LNCAP (cell line): ENCODE data around the gene ID2.

ENCODE experiments used
- TF ChIP-seq, protein P1 (sequence below): fragments of 450-650 bp; IDR thresholded peaks from 2 replicates; pipeline ENCODE4 v1.5.1; 2017; ENCODE audit warnings: mild to moderate bottlenecking

Gene ID2

DNA sequence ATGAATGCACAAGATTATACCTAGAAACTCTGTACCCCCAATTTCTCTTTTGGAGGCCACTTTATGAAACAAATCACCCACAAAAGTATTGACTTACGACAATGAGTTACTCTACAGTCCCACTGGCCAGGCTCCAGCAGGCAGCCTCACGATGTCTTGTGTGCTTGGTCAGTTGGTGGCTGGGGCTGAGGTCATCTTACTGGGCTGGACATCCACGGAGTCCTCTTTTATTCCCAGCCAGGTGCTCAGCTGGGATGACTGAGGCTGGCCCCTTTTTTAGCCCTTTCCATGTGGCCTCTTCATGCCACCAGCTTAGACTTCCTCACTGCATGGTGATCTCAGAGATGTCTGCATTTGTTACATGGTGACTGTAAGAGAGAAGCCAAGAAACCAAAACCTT, 8.9 kb upstream of the ID2 start:
- TF ChIP-seq, protein P1, sequence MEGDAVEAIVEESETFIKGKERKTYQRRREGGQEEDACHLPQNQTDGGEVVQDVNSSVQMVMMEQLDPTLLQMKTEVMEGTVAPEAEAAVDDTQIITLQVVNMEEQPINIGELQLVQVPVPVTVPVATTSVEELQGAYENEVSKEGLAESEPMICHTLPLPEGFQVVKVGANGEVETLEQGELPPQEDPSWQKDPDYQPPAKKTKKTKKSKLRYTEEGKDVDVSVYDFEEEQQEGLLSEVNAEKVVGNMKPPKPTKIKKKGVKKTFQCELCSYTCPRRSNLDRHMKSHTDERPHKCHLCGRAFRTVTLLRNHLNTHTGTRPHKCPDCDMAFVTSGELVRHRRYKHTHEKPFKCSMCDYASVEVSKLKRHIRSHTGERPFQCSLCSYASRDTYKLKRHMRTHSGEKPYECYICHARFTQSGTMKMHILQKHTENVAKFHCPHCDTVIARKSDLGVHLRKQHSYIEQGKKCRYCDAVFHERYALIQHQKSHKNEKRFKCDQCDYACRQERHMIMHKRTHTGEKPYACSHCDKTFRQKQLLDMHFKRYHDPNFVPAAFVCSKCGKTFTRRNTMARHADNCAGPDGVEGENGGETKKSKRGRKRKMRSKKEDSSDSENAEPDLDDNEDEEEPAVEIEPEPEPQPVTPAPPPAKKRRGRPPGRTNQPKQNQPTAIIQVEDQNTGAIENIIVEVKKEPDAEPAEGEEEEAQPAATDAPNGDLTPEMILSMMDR = no peak

DNA sequence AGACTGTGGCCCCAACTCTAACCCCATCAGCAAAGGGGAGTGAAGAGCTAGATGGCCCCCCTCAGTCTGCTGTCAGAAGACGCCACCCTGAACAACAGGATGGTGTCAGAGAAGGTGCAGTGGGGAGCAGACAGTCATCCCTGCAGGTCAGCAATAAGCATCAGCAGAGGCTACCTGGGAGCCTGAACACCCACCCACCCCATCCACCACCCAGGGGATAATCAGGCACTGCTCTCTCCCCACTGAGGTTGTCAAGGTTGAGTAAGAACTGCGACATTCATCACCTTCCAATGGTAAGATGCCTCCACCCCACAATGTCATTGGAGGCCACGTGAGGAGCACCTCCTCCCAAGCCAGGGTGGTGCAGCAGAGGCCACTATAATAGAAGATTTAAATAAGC, 8.5 kb upstream of the ID2 start:
- TF ChIP-seq, protein P1 = no peak

DNA sequence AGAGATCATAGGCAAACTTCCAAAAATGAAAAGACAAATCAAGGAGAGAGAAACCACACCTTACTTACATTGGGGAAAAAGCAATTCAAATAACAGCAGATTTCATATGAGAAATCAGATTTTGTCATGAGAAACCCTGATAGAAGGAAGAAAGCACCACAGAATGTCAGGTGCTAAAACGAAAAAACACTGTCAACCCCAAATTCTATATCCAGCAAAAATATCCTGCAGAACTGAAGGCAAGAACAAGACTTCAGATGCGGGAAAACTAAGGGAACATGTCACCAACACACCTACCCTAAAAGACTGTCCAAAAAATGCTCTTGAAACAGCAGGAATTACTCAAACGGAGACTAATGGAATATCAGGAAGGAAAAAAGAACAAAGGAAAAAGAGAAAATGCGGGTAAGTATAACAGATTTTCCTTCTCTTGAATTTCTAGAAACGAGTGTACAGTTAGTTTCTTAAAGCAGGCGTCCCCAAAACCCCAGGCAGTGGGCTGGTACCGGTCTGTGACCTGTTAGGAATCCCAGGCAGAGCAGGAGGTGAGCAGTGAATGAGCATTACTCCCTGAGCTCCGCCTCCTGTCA, 7.3 kb upstream of the ID2 start:
- TF ChIP-seq, protein P1 = no peak

DNA sequence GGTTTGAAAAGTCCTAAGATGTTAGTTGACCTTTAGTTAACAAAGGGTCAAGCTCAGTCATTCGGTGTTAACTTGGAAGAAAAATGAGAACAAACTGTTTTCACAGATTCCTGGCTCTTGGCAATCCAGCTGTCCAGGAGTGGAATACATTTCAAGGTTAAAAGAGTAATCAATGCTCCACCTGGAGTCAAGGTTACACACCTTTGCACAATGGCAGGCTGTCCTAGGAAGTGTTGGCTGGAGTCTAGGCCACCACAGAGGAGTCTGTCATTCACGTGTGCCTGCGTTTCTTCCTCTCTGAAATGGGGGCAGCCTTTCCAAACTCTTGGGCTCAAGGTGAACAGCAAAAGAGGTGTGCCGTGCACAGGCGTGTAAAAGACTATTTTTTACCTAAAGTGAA, 6.3 kb upstream of the ID2 start:
- TF ChIP-seq, protein P1 = no peak

DNA sequence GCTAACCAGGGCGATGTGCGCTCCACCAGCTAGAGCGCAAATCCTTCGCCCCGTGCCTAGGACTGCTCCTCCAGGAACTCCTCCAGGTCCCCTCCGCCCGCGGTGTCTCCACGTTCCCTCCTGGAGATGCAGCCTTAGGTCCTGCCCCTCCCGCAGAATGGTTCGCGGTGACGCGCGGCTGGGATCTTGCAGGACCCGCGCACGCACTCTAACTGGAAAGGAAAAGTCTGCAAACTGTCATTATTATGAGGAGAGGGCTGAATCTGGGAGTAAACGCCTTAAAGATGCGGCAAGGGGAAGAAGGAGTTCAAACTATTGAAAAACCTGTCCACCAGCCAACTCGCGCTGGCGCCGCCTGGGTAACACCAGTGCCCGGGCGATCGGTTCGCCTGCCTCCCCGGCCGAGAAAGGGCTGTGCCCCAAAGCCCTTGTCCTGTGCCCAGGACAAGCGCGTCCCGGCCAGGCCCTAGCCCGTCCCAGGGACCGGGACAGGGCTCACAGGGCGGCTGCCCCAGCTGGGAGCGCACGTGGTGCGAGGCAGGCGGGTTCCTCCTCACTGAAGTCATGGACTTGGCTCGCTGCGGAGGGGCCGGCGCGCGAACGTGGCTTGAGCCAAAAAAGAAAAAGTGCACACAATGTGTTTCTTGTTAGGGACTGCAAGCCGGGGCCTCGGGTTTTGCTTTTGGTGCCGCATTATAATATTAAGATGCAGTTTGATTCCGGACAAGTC, 5.5 kb upstream of the ID2 start:
- TF ChIP-seq, protein P1 = no peak

DNA sequence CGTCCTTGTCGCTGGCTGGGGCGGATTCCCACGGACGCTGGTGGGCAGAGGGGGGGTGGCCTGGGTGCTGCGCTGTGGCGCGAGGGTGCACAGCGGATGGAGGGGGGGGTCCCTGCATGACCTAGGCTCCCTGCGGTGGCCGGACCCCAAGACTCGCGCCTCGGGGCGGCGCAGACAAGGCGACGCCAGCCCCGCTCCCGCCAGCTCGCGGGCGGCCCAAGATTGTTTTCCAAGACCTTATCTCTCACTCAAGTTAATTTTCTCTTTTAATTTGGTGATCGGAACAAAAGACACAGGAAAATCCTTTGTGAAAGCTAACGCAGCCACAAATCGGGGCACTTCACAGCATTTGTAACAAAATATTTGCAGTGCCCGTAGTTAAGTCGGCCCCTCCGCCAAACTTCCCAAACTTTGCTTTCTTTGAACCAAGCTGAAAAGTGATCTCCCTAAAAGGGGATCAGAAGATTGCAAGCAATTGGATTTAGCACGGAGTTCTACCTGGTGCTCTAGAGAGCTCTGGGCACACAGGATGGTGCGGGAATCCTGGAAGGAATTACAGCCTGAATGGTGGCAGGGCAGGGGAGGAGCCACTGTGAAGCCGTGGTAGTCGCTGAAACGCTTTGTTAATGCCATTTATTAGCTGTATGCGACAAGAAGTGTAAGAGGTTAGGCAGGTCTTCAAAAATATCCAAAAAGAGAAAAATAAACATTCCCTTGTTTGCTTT, 4.8 kb upstream of the ID2 start:
- TF ChIP-seq, protein P1 = no peak

DNA sequence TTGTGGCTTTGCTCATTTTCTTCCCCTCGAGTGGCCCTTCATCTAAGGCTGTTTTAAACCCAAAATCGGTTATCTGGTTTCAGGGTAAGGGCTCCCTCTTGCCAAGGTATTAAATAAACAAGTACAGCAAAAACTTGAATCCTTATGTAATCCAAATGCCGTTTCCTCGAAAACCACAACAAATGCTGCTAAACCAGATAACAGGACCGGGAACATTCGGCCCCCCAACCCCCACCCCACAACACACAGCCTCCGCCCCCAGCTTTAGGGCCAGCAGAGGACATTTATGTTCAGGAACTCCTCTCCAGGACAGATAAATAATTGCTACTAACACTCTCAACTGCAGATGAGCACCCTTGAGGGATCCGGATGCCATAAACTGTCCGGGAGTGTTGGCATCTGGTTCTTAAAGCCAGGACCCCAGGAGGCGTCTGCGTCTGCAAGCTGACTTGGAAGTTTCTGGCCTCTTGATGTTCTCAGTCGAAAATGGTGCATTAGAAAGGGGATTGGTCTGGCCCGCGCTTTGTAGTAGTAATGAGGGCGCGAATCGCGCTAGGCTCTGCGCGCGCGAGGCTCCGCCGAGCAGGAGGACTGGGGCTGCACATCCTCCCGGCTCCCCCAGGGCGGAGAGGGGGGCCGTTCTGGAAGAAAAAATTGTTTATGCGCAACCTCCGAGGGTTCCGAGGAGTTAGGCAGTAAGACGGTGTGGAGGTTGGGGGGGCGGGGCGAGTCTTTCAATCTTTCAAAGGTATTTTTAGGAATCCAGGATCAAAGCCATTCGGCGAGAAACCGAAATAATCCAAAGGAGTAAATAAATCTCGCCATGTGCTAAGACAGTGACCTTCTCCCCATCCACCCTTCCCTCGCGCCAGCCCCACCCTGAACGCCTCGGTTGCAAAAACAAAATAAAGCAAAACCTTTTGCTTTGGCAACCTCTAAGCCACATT, 3.9 kb upstream of the ID2 start:
- TF ChIP-seq, protein P1 = no peak
